SIG-M5 treated with dmso at 0.1 percent for 504 hours (cell line): ENCODE data around the gene NR1H2.

Source experiments
- DNase-seq: peaks from one replicate; lab custom pipeline; 2025; ENCODE audit not compliant: unreplicated experiment; lab: John Stamatoyannopoulos, UW

The NR1H2 gene

DNA sequence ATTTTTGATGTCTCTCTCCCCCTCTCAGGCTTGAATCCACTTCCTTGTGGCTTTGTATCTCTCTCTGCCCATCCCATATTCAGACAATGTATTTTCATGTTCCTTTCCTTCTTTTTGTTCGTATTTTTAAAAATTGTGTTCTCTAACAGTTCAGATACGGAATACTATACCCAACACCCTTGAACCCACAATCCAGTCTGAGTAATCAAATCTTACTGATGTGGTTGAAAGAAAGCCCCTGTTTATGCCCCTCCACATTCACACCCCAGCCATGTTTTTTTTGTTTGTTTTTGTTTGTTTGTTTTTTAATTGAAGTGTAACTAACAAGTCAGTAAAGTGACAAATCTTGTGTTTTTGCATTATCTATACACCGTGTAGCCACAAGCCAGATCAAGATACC is 43.9 kb downstream of the NR1H2 start:
- DNase-seq, result no peak

DNA sequence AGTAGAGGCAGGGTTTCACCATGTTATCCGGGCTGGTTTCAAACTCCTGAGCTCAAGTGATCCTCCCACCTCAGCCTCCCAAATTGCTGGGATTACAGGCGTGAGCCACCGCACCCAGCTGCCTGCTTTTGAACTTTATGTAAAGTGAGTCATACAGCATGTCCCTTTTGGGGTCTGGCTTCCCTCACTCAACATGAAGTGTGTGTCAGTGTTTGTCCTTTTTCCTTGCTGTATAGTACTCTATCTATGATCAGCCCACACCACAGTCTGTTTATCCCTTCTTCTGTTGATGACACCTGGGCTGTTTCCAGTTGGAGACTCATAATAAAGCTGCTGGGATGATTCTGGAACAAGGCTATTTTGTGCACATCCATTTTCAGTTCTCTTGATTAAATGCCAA is 44.6 kb downstream of the NR1H2 start:
- no peak for DNase-seq

GRCh38 chr19:50422397-50423278 is 46.4 kb downstream of the NR1H2 start:
- DNase-seq, result no peak

- DNase-seq, result no peak
These were observed 47.2 kb downstream of the NR1H2 start for GRCh38 chr19:50423279-50424113.

GRCh38 chr19:50425581-50425980 is 49.3 kb downstream of the NR1H2 start:
- no peak for DNase-seq

DNA sequence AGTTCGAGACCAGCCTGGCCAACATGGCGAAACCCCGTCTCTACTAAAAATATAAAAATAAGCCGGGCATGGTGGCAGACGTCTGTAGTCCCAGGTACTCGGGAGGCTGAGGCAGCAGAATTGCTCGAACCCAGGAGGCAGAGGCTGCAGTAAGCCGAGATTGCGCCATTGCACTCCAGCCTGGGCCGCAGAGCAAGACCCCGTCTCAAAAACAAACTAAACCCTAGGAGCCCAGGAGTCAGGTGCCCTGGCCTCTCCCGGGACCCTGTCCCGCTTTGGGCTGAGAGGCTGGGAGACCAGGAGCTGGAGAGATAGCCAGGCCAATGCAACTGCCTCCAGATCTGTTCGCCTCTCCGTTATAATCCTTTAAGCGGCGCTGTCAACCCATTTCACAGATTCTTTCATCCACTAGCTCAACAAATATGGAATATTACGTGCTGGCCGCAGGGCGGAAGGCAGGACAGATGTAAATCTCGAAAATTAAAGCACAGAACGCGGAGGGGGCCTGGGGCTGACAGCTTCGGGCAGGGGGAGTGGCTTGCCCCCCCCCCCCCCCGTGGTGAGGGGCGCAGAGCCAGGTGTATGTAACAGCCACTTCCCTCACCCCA is 51.2 kb downstream of the NR1H2 start:
- no peak for DNase-seq

DNA sequence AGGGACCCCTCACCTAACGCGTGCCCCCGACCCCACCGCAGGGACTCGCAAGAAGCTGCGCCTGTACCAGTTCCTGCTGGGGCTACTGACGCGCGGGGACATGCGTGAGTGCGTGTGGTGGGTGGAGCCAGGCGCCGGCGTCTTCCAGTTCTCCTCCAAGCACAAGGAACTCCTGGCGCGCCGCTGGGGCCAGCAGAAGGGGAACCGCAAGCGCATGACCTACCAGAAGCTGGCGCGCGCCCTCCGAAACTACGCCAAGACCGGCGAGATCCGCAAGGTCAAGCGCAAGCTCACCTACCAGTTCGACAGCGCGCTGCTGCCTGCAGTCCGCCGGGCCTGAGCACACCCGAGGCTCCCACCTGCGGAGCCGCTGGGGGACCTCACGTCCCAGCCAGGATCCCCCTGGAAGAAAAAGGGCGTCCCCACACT is 51.8 kb downstream of the NR1H2 start:
- DNase-seq, result peak; percentile 85

GRCh38 chr19:50428772-50429463 is 52.7 kb downstream of the NR1H2 start:
- DNase-seq, result no peak

DNA sequence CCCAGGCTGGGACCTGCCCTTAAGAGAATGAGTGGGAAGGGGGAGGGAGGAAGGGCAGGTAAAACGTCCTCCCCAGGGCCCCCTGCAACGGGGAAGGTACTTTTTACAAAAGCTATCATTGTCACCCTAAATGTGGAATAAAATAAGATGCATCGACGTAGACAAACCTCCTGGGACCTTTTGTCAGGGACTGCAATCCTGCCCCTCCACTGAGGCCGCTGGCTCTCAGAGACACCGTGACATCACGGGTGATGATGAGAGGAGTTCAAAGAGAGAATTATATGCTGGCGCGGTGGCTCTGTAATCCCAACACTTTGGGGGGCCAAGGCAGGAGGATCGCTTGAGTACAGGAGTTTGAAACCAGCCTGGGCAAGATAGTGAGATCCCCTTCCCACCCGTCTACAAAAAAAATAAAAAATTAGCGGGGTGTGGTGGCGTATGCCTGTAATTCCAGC is 54.7 kb downstream of the NR1H2 start:
- no peak for DNase-seq

DNA sequence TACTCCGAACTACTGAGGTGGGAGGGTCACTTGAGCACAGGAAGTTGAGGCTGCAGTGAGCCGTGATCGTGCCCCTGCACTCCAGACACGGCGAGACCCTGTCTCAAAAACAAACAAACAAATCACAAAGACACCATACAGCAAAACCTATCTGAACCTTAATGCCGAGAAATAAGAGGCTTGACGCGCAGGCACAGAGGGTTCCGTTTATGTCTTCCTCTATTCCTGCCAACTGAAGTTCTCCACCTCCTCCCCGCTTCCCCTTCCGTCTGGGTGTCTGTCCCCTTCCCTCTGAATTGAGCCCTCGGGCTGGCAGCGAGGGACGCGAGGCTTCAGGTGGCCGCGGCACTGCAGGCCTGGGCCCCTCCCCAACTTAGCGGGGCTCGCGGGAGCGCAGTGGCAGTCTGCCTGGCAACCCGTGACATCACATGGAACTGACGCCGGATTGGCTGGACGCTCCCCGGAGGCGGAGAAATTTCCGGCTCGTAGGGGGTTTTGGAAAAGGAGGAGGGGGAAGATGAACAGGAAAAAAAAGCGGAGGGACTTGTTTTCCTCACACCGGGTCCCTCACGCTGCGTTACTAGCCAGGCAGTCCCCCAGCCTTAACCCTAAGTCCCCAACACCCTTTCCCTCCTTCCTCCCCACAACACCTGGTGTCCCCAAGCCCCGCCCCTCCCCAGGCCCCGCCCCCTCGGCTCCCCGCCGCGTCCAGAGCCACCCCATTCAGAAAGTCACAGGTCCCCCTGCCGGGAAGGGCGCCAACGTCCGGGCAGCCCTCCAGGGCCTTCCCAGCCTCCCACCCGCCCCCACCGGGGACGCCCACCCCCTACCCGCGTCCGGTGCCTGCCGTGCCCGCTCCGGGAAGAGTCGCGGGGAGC is 55.3 kb downstream of the NR1H2 start:
- DNase-seq, result peak; percentile 58

DNA sequence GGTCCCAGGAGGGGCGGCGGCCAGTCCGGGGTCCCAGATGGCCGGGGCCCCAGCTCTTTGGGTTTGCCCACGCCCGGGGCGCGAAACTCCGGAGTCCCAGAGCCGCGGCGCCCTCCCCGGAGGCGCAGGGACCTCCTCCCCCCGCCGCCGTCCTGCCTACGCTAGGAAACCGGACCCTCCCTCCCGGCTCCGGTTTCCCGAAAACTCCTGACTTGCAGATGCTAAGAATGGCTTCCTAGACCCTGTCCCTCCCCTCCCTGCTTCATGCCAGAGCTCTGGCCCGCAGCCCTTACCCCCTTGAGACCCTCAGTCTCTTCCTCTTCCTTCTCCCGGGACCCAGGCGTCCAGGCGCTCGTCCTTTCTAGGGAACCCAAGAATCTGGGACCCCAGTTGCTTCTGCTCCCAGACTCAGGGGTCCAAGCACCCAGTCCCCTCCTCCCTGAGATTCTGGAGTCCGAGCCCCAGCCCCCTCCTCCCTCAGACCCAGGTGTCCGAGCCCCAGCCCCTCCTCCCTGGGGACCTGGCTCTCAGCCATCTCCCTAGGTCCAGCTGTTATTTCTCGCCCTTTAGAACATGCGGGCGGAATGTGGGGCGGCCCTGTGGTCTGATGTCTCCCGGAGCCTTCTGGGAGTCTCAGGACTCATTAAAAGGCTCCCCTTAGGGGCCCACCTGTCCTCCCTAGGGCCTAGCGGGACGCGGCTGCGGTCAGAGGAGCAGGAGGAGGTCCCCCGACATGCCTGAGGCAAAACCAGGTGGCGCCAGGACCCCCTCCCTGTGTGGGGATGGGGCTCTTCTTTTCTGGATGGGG is 56.2 kb downstream of the NR1H2 start, which contains the start of gene MYBPC2:
MYBPC2 (plus strand) TSS at position 672 of the 808 bp plus-strand sequence; CDS start at position 734, 62 bp downstream.
- no peak for DNase-seq
